Mucosa of stomach (tissue), 1 donor: ENCODE results near the gene BHLHA9.
"Not testable (repeated sequence)": the region's sequence is repeated elsewhere in the genome, so short reads cannot be mapped to it uniquely, and the experiment has no call there.

Experiments used
- H3K27me3 ChIP-seq: one replicate; pipeline ENCODE4 v1.7.0; 2013; ENCODE audit warnings: mild to moderate bottlenecking, low read length; ENCODE audit not compliant: control insufficient read depth, insufficient read depth
- H3K36me3 ChIP-seq: one replicate; pipeline ENCODE4 v1.7.0; 2013; ENCODE audit warnings: low read length; ENCODE audit not compliant: control insufficient read depth, insufficient read depth
- H3K4me1 ChIP-seq: one replicate; pipeline ENCODE4 v1.7.0; 2013; ENCODE audit warnings: mild to moderate bottlenecking, low read length; ENCODE audit not compliant: control insufficient read depth, insufficient read depth
- H3K4me3 ChIP-seq: one replicate; pipeline ENCODE4 v1.7.0; 2013; ENCODE audit warnings: low read length
- H3K9ac ChIP-seq: one replicate; pipeline ENCODE4 v1.7.0; 2013; ENCODE audit warnings: mild to moderate bottlenecking, low read length, moderate library complexity
- H3K9me3 ChIP-seq: one replicate; pipeline ENCODE4 v1.7.0; 2013; ENCODE audit warnings: mild to moderate bottlenecking, low read length, moderate library complexity; ENCODE audit not compliant: control insufficient read depth
- donor health status: Pancreatic carcinoma.

BHLHA9 gene

GRCh38 chr17:1231456-1231855, 38.8 kb upstream of the BHLHA9 start:
- H3K9me3 ChIP-seq: no peaks in the 10 kb centered on the region
- H3K36me3 ChIP-seq: no peaks in the 10 kb centered on the region
- no peak overlapping the region for H3K9ac ChIP-seq
- H3K27me3 ChIP-seq: peaks cover 55% of the 10 kb centered on the region
- no peaks in the 10 kb centered on the region for H3K4me1 ChIP-seq
- H3K4me3 ChIP-seq: no peak overlapping the region

- no peaks in the 10 kb centered on the region for H3K9me3 ChIP-seq
- peaks cover 47% of the 10 kb centered on the region for H3K27me3 ChIP-seq
- no peak overlapping the region for H3K4me3 ChIP-seq
- H3K36me3 ChIP-seq: no peaks in the 10 kb centered on the region
- no peak overlapping the region for H3K9ac ChIP-seq
- no peaks in the 10 kb centered on the region for H3K4me1 ChIP-seq
Measured at GRCh38 chr17:1232331-1232730, 37.9 kb upstream of the BHLHA9 start.

GRCh38 chr17:1232786-1233185, 37.5 kb upstream of the BHLHA9 start:
- Histone ChIP-seq H3K9me3 (no peaks in the 10 kb centered on the region), H3K27me3 (peaks cover 42% of the 10 kb centered on the region), H3K36me3 (no peaks in the 10 kb centered on the region), H3K4me3 (no peak overlapping the region), H3K9ac (no peak overlapping the region), H3K4me1 (no peaks in the 10 kb centered on the region)

- peaks cover 26% of the 10 kb centered on the region for H3K27me3 ChIP-seq
- H3K9me3 ChIP-seq: no peaks in the 10 kb centered on the region
- H3K4me3 ChIP-seq: no peak overlapping the region
- no peaks in the 10 kb centered on the region for H3K36me3 ChIP-seq
- no peaks in the 10 kb centered on the region for H3K4me1 ChIP-seq
- H3K9ac ChIP-seq: no peak overlapping the region
Measured at GRCh38 chr17:1234455-1234854, 35.8 kb upstream of the BHLHA9 start.

- Histone ChIP-seq H3K36me3 (no peaks in the 10 kb centered on the region), H3K27me3 (peaks cover 8% of the 10 kb centered on the region), H3K4me3 (no peak overlapping the region), H3K4me1 (no peaks in the 10 kb centered on the region), H3K9me3 (no peaks in the 10 kb centered on the region), H3K9ac (no peak overlapping the region)
Measured at GRCh38 chr17:1237471-1237870, 32.8 kb upstream of the BHLHA9 start.

- H3K36me3 ChIP-seq: no peaks in the 10 kb centered on the region
- H3K4me1 ChIP-seq: no peaks in the 10 kb centered on the region
- no peak overlapping the region for H3K4me3 ChIP-seq
- no peaks in the 10 kb centered on the region for H3K9me3 ChIP-seq
- H3K27me3 ChIP-seq: peaks cover 4% of the 10 kb centered on the region
- H3K9ac ChIP-seq: no peak overlapping the region
Measured at GRCh38 chr17:1239210-1239609, 31.0 kb upstream of the BHLHA9 start.

GRCh38 chr17:1240426-1240825, 29.8 kb upstream of the BHLHA9 start:
- H3K4me1 ChIP-seq, H3K27me3 ChIP-seq, H3K9ac ChIP-seq, H3K36me3 ChIP-seq, H3K9me3 ChIP-seq, H3K4me3 ChIP-seq: not testable (repeated sequence)

GRCh38 chr17:1241929-1242328, 28.3 kb upstream of the BHLHA9 start:
- Histone ChIP-seq H3K4me3 (no peak overlapping the region), H3K9me3 (no peaks in the 10 kb centered on the region), H3K36me3 (no peaks in the 10 kb centered on the region), H3K27me3 (peaks cover 4% of the 10 kb centered on the region), H3K9ac (no peak overlapping the region), H3K4me1 (no peaks in the 10 kb centered on the region)

- Histone ChIP-seq H3K4me3 (no peak overlapping the region), H3K36me3 (no peaks in the 10 kb centered on the region), H3K27me3 (peaks cover 4% of the 10 kb centered on the region)
Measured at GRCh38 chr17:1244606-1245012, 25.6 kb upstream of the BHLHA9 start.

GRCh38 chr17:1251866-1252608, 18.2 kb upstream of the BHLHA9 start:
- Histone ChIP-seq H3K36me3 (no peaks in the 10 kb centered on the region), H3K27me3 (peaks cover 16% of the 10 kb centered on the region), H3K9me3 (no peaks in the 10 kb centered on the region), H3K4me3 (no peak overlapping the region), H3K4me1 (no peaks in the 10 kb centered on the region), H3K9ac (no peak overlapping the region)

More at GRCh38 chr17:1244606-1245012, 25.6 kb upstream of the BHLHA9 start:
- H3K9ac ChIP-seq: no peak overlapping the region
- H3K4me1 ChIP-seq: no peaks in the 10 kb centered on the region
- H3K9me3 ChIP-seq: no peaks in the 10 kb centered on the region

GRCh38 chr17:1255041-1255440, 15.2 kb upstream of the BHLHA9 start:
- Histone ChIP-seq H3K27me3 (peaks cover 31% of the 10 kb centered on the region), H3K36me3 (no peaks in the 10 kb centered on the region), H3K4me1 (no peaks in the 10 kb centered on the region)

GRCh38 chr17:1256699-1257098, 13.5 kb upstream of the BHLHA9 start:
- Histone ChIP-seq H3K4me1 (no peaks in the 10 kb centered on the region), H3K36me3 (no peaks in the 10 kb centered on the region), H3K9me3 (no peaks in the 10 kb centered on the region), H3K9ac (no peak overlapping the region), H3K4me3 (no peak overlapping the region), H3K27me3 (peaks cover 38% of the 10 kb centered on the region)

More at GRCh38 chr17:1255041-1255440, 15.2 kb upstream of the BHLHA9 start:
- no peaks in the 10 kb centered on the region for H3K9me3 ChIP-seq
- H3K9ac ChIP-seq: no peak overlapping the region
- no peak overlapping the region for H3K4me3 ChIP-seq
